ENCODE measurements around the gene SLC6A16. TPM values are rescaled to one million over a fixed set of nuclear protein-coding genes. Genes with fewer than 3 reads are reported as not detected.

SLC6A16 gene
- total and polyA plus RNA-seq, 2 of the 8 experiments (the other 6 are each of a cell fraction or from before 2014, with no cell fraction given) = 1.1 to 1.5 TPM

DNA sequence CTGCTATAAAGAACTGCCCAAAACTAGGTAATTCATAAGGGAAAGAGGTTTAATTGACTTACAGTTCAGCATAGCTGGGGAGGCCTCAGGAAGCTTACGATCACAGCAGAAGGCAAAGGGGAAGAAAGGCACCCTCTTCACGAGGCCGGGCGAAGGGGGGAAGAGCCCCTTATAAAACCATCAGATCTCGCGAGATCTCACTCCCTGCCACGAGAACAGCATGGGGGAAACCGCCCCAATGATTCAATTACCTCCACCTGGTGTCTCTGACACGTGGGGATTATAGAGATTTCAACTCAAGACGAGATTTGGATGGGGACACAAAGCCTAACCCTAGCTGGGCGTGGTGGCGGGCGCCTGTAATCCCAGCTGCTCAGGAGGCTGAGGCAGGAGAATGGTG, 42.8 kb downstream of the SLC6A16 start:
- H4K8ac ChIP-seq (ENCODE audit: extremely low read depth, insufficient read depth, low read length) = no peak overlapping the region
- no peak overlapping the region for H3K4me3 ChIP-seq (ENCODE audit: extremely low read depth in 1 of 4, insufficient read depth in 2 of 4, low read depth in 3 of 4, low read length in 4 of 4)
- no peaks in the 10 kb centered on the region for H3K79me2 ChIP-seq (ENCODE audit: control insufficient read depth in 1 of 2, insufficient read depth in 2 of 2, low read length in 2 of 2)
- ChIA-PET CTCF (ENCODE audit: partially characterized antibody) (interaction anchor here (0.8 to 4.7 kb wide), 6 partner anchors 8 to 56 kb away, joined by 3 to 27 read pairs (median 6); no protein-coding TSS in a partner anchor), POLR2A (ENCODE audit: partially characterized antibody) (interaction anchor here (0.7 kb wide), 1 partner anchor 409 kb away, joined by 3 read pairs; no protein-coding TSS in a partner anchor)
- H3K23me2 ChIP-seq (ENCODE audit: low read depth, low read length) = no peaks in the 10 kb centered on the region
- no peak overlapping the region for H3K23ac ChIP-seq (ENCODE audit: insufficient read length)
- no peaks in the 10 kb centered on the region for H3K4me1 ChIP-seq (replicated peaks in 1 of 4; ENCODE audit: control insufficient read depth in 3 of 4, insufficient read depth in 4 of 4, low read length in 3 of 4)
- H4K5ac ChIP-seq (ENCODE audit: insufficient read length, low read depth, low read length) = no peak overlapping the region
- H3K27ac ChIP-seq (ENCODE audit: low read depth, low read length) = no peak overlapping the region
- no peak overlapping the region for H3K9ac ChIP-seq (replicated peaks in 1 of 4; ENCODE audit: extremely low read depth in 1 of 4, low read depth in 3 of 4, low read length in 3 of 4)
- WGBS, 2 experiments (ENCODE audit: extremely low coverage in 1 of 2, insufficient coverage in 1 of 2, insufficient read length in 1 of 2, insufficient replicate concordance in 2 of 2, low coverage in 1 of 2, low lambda C conversion rate in 2 of 2, missing lambda C conversion rate in 1 of 2) = 78% methylated on average over 13 of the region's 13 CpGs; no CpG with 5 or more reads in 1 of the 2 experiments
- no peak overlapping the region for H2AK5ac ChIP-seq (ENCODE audit: low read depth, low read length)
- H3K79me1 ChIP-seq (ENCODE audit: low read depth, low read length) = no peaks in the 10 kb centered on the region
- H3K9me3 ChIP-seq (ENCODE audit: insufficient read depth in 2 of 2, low read depth in 1 of 2, low read length in 1 of 2) = 0 out of 4 replicates have a peak, but pooled peaks cover 0 to 3% of the 10 kb centered on the region in 2 experiments
- H3K4me2 ChIP-seq (ENCODE audit: insufficient read depth in 1 of 2, low read depth in 2 of 2, low read length in 2 of 2) = no peak overlapping the region
- FAIRE-seq (no peak), DNase-seq (ENCODE audit: low read depth in 1 of 2, low spot score in 2 of 2) (no peak)
- H3K56ac ChIP-seq (replicated peaks; ENCODE audit: insufficient read length, low read depth, low read length) = no peak overlapping the region
- H2AFZ ChIP-seq (ENCODE audit: low read length) = no peak overlapping the region
- peaks cover 0 to 1% of the 10 kb centered on the region in 2 experiments for H4K20me1 ChIP-seq (replicated peaks in 1 of 2; ENCODE audit: control insufficient read depth in 1 of 2, insufficient read depth in 2 of 2, low read length in 2 of 2)
- H3K14ac ChIP-seq (ENCODE audit: insufficient read length) = no peak overlapping the region
- no peak overlapping the region for H4K91ac ChIP-seq (replicated peaks; ENCODE audit: insufficient read length, low read length)
- no peak overlapping the region for H2BK15ac ChIP-seq (ENCODE audit: low read length)
- no peak overlapping the region for H2BK20ac ChIP-seq (ENCODE audit: low read length)
- H2BK12ac ChIP-seq (ENCODE audit: low read depth, low read length) = no peak overlapping the region
- no peak overlapping the region for H3K18ac ChIP-seq (ENCODE audit: extremely low read depth, low read length)
- H3K36me3 ChIP-seq (ENCODE audit: control insufficient read depth in 2 of 4, insufficient read depth in 4 of 4, low read length in 3 of 4) = no peaks in the 10 kb centered on the region
- no peak overlapping the region for H2BK5ac ChIP-seq (ENCODE audit: low read depth, low read length)
- H2BK120ac ChIP-seq (replicated peaks; ENCODE audit: low read depth, low read length) = no peak overlapping the region
- no peaks in the 10 kb centered on the region for H3K27me3 ChIP-seq (replicated peaks in 1 of 4; ENCODE audit: control insufficient read depth in 3 of 4, extremely low read depth in 1 of 4, insufficient read depth in 3 of 4, low read length in 3 of 4)
- H3K4ac ChIP-seq (replicated peaks; ENCODE audit: insufficient read length, low read depth, low read length) = no peak overlapping the region
- TF ChIP-seq NRF1 (IDR thresholded peaks at IDR 0.05; ENCODE audit: low read depth, low read length) = no peak

Measured in H1 (cell line).